Fibroblast of villous mesenchyme (primary cell): ENCODE data around the gene PGLYRP4. TPM values are rescaled to one million over a fixed set of nuclear protein-coding genes. Genes with fewer than 3 reads are reported as not detected.

Experiments
- DNase-seq: peaks from one replicate; pipeline ENCODE4 v3.0.0-alpha.2; 2010; ENCODE audit warnings: low read depth
- H3K4me3 ChIP-seq: 2 replicates; pipeline ENCODE4 v1.5.1; 2011; ENCODE audit warnings: low read depth, mild to moderate bottlenecking, low read length
- CTCF ChIP-seq: IDR thresholded peaks from 2 replicates; pipeline ENCODE4 v1.5.1; 2012; ENCODE audit warnings: low read depth, mild to moderate bottlenecking, low read length; ENCODE audit not compliant: insufficient read depth
- total RNA-seq: library from RNA; depleted of rRNA; stranded (reverse); fragments of >200 nt; gene quantifications from 2 replicates; pipeline ENCODE4 v1.2.3, GENCODE V29; 2012

The PGLYRP4 gene
- total RNA-seq, 1 donor: not detected

GRCh38 chr1:153389401-153389800 is 40.8 kb upstream of the PGLYRP4 start:
- TF ChIP-seq CTCF: no peak
- no peak overlapping the region for H3K4me3 ChIP-seq
- DNase-seq: no peak

GRCh38 chr1:153387785-153388184 is 39.1 kb upstream of the PGLYRP4 start:
- H3K4me3 ChIP-seq: no peak overlapping the region
- DNase-seq: no peak
- no peak for TF ChIP-seq CTCF

- no peak for DNase-seq
- H3K4me3 ChIP-seq: no peak overlapping the region
- no peak for TF ChIP-seq CTCF
Observed at GRCh38 chr1:153387001-153387400, 38.4 kb upstream of the PGLYRP4 start.

GRCh38 chr1:153386500-153386901 is 37.9 kb upstream of the PGLYRP4 start:
- DNase-seq: no peak
- no peak for TF ChIP-seq CTCF
- H3K4me3 ChIP-seq: no peak overlapping the region

- TF ChIP-seq CTCF: no peak
- H3K4me3 ChIP-seq: no peak overlapping the region
- no peak for DNase-seq
Observed at GRCh38 chr1:153384958-153385580, 36.4 kb upstream of the PGLYRP4 start.

GRCh38 chr1:153380711-153381110 is 32.1 kb upstream of the PGLYRP4 start:
- no peak for TF ChIP-seq CTCF
- no peak overlapping the region for H3K4me3 ChIP-seq
- no peak for DNase-seq

GRCh38 chr1:153379591-153379990 is 30.9 kb upstream of the PGLYRP4 start:
- H3K4me3 ChIP-seq: no peak overlapping the region
- TF ChIP-seq CTCF: no peak
- DNase-seq: no peak
